Measurements from ENCODE around the gene AMIGO1. TPM values are rescaled to one million over a fixed set of nuclear protein-coding genes. Genes with fewer than 3 reads are reported as not detected.

Gene AMIGO1
- 8.4 TPM for total RNA-seq

- Histone ChIP-seq H3K27me3 (ENCODE audit: control insufficient read depth in 3 of 3, insufficient read depth in 3 of 3, low read length in 3 of 3) (no peaks in the 10 kb centered on the region), H3K36me3 (ENCODE audit: control insufficient read depth in 3 of 3, insufficient read depth in 3 of 3, low read length in 3 of 3) (peaks cover 13 to 17% (median 16%) of the 10 kb centered on the region in 3 donors), H3K4me1 (ENCODE audit: control insufficient read depth in 3 of 3, insufficient read depth in 3 of 3, low read length in 3 of 3) (peaks cover 34 to 51% (median 44%) of the 10 kb centered on the region in 3 donors), H3K27ac (ENCODE audit: low read depth, low read length) (peak within 1 kb of the TSS; percentile 45), H3K4me3 (ENCODE audit: low read length in 3 of 3) (peak within 1 kb of the TSS; percentile 83 to 90 (median 85)), H3K9ac (ENCODE audit: low read depth in 1 of 3, low read length in 3 of 3) (peak within 1 kb of the TSS; percentile 76 to 88 (median 82)), H3K9me3 (ENCODE audit: control insufficient read depth in 3 of 3, low read length in 3 of 3) (no peaks in the 10 kb centered on the region)
These were observed at the start of gene AMIGO1 for GRCh38 chr1:109509176-109510134. Gene AMIGO1 (minus strand): TSS chr1:109509727. CDS start chr1:109508912, 815 bp downstream.

- Histone ChIP-seq H3K4me1 (ENCODE audit: control insufficient read depth in 3 of 3, insufficient read depth in 3 of 3, low read length in 3 of 3) (peaks cover 5 to 11% (median 6%) of the 10 kb centered on the region in 3 donors), H3K4me3 (ENCODE audit: low read length in 3 of 3) (no peak overlapping the region), H3K9ac (ENCODE audit: low read depth in 1 of 3, low read length in 3 of 3) (no peak overlapping the region), H3K9me3 (ENCODE audit: control insufficient read depth in 3 of 3, low read length in 3 of 3) (no peaks in the 10 kb centered on the region), H3K27me3 (ENCODE audit: control insufficient read depth in 3 of 3, insufficient read depth in 3 of 3, low read length in 3 of 3) (no peaks in the 10 kb centered on the region), H3K36me3 (ENCODE audit: control insufficient read depth in 3 of 3, insufficient read depth in 3 of 3, low read length in 3 of 3) (no peaks in the 10 kb centered on the region), H3K27ac (ENCODE audit: low read depth, low read length) (no peak overlapping the region)
These were observed 48.0 kb upstream of the AMIGO1 start for GRCh38 chr1:109557520-109557919.

GRCh38 chr1:109556563-109556962 is 47.0 kb upstream of the AMIGO1 start:
- H3K9ac ChIP-seq (ENCODE audit: low read depth in 1 of 3, low read length in 3 of 3): no peak overlapping the region
- H3K27ac ChIP-seq (ENCODE audit: low read depth, low read length): no peak overlapping the region
- H3K4me3 ChIP-seq (ENCODE audit: low read length in 3 of 3): no peak overlapping the region
- H3K9me3 ChIP-seq (ENCODE audit: control insufficient read depth in 3 of 3, low read length in 3 of 3): no peaks in the 10 kb centered on the region
- no peaks in the 10 kb centered on the region for H3K36me3 ChIP-seq (ENCODE audit: control insufficient read depth in 3 of 3, insufficient read depth in 3 of 3, low read length in 3 of 3)
- H3K27me3 ChIP-seq (ENCODE audit: control insufficient read depth in 3 of 3, insufficient read depth in 3 of 3, low read length in 3 of 3): no peaks in the 10 kb centered on the region
- H3K4me1 ChIP-seq (ENCODE audit: control insufficient read depth in 3 of 3, insufficient read depth in 3 of 3, low read length in 3 of 3): peaks cover 5 to 8% (median 6%) of the 10 kb centered on the region in 3 donors

- Histone ChIP-seq H3K36me3 (ENCODE audit: control insufficient read depth in 3 of 3, insufficient read depth in 3 of 3, low read length in 3 of 3) (no peaks in the 10 kb centered on the region), H3K9ac (ENCODE audit: low read depth in 1 of 3, low read length in 3 of 3) (peak within 1 kb of the TSS; percentile 95 to 98 (median 96)), H3K27ac (ENCODE audit: low read depth, low read length) (peak within 1 kb of the TSS; percentile 97), H3K4me1 (ENCODE audit: control insufficient read depth in 3 of 3, insufficient read depth in 3 of 3, low read length in 3 of 3) (peaks cover 13 to 24% (median 22%) of the 10 kb centered on the region in 3 donors), H3K27me3 (ENCODE audit: control insufficient read depth in 3 of 3, insufficient read depth in 3 of 3, low read length in 3 of 3) (no peaks in the 10 kb centered on the region), H3K4me3 (ENCODE audit: low read length in 3 of 3) (peak within 1 kb of the TSS; percentile 96 to 98 (median 98)), H3K9me3 (ENCODE audit: control insufficient read depth in 3 of 3, low read length in 3 of 3) (no peaks in the 10 kb centered on the region)
These were observed 39.1 kb upstream of the AMIGO1 start, which contains the start of gene GNAI3 for GRCh38 chr1:109548321-109549267. Gene GNAI3 (plus strand): TSS chr1:109548615. CDS start chr1:109548721, 106 bp downstream.

- H3K9me3 ChIP-seq (ENCODE audit: control insufficient read depth in 3 of 3, low read length in 3 of 3): no peaks in the 10 kb centered on the region
- peak overlapping the region; percentile 97 for H3K27ac ChIP-seq (ENCODE audit: low read depth, low read length)
- no peaks in the 10 kb centered on the region for H3K27me3 ChIP-seq (ENCODE audit: control insufficient read depth in 3 of 3, insufficient read depth in 3 of 3, low read length in 3 of 3)
- H3K4me3 ChIP-seq (ENCODE audit: low read length in 3 of 3): peak overlapping the region; percentile 96 to 98 (median 98)
- H3K9ac ChIP-seq (ENCODE audit: low read depth in 1 of 3, low read length in 3 of 3): peak overlapping the region; percentile 95 to 98 (median 96)
- H3K4me1 ChIP-seq (ENCODE audit: control insufficient read depth in 3 of 3, insufficient read depth in 3 of 3, low read length in 3 of 3): peaks cover 13 to 24% (median 22%) of the 10 kb centered on the region in 3 donors
- H3K36me3 ChIP-seq (ENCODE audit: control insufficient read depth in 3 of 3, insufficient read depth in 3 of 3, low read length in 3 of 3): no peaks in the 10 kb centered on the region
These were observed 38.2 kb upstream of the AMIGO1 start for GRCh38 chr1:109547463-109548320.

- Histone ChIP-seq H3K4me3 (ENCODE audit: low read length in 3 of 3) (peak overlapping the region; percentile 96 to 98 (median 98)), H3K27ac (ENCODE audit: low read depth, low read length) (peak overlapping the region; percentile 97), H3K9me3 (ENCODE audit: control insufficient read depth in 3 of 3, low read length in 3 of 3) (no peaks in the 10 kb centered on the region), H3K36me3 (ENCODE audit: control insufficient read depth in 3 of 3, insufficient read depth in 3 of 3, low read length in 3 of 3) (no peaks in the 10 kb centered on the region), H3K9ac (ENCODE audit: low read depth in 1 of 3, low read length in 3 of 3) (peak overlapping the region; percentile 71 to 96 (median 95)), H3K4me1 (ENCODE audit: control insufficient read depth in 3 of 3, insufficient read depth in 3 of 3, low read length in 3 of 3) (peaks cover 18 to 28% (median 24%) of the 10 kb centered on the region in 3 donors), H3K27me3 (ENCODE audit: control insufficient read depth in 3 of 3, insufficient read depth in 3 of 3, low read length in 3 of 3) (no peaks in the 10 kb centered on the region)
These were observed 37.0 kb upstream of the AMIGO1 start for GRCh38 chr1:109546311-109547109.

- H3K9ac ChIP-seq (ENCODE audit: low read depth in 1 of 3, low read length in 3 of 3): no peak overlapping the region
- no peaks in the 10 kb centered on the region for H3K36me3 ChIP-seq (ENCODE audit: control insufficient read depth in 3 of 3, insufficient read depth in 3 of 3, low read length in 3 of 3)
- H3K9me3 ChIP-seq (ENCODE audit: control insufficient read depth in 3 of 3, low read length in 3 of 3): no peaks in the 10 kb centered on the region
- H3K4me3 ChIP-seq (ENCODE audit: low read length in 3 of 3): no peak overlapping the region
- H3K4me1 ChIP-seq (ENCODE audit: control insufficient read depth in 3 of 3, insufficient read depth in 3 of 3, low read length in 3 of 3): peaks cover 23 to 42% (median 31%) of the 10 kb centered on the region in 3 donors
- H3K27me3 ChIP-seq (ENCODE audit: control insufficient read depth in 3 of 3, insufficient read depth in 3 of 3, low read length in 3 of 3): no peaks in the 10 kb centered on the region
- no peak overlapping the region for H3K27ac ChIP-seq (ENCODE audit: low read depth, low read length)
These were observed 34.6 kb upstream of the AMIGO1 start for GRCh38 chr1:109543988-109544735.

GRCh38 chr1:109543283-109543987 is 33.9 kb upstream of the AMIGO1 start:
- Histone ChIP-seq H3K9ac (ENCODE audit: low read depth in 1 of 3, low read length in 3 of 3) (no peak overlapping the region), H3K4me1 (ENCODE audit: control insufficient read depth in 3 of 3, insufficient read depth in 3 of 3, low read length in 3 of 3) (peaks cover 23 to 46% (median 31%) of the 10 kb centered on the region in 3 donors), H3K27me3 (ENCODE audit: control insufficient read depth in 3 of 3, insufficient read depth in 3 of 3, low read length in 3 of 3) (no peaks in the 10 kb centered on the region), H3K4me3 (ENCODE audit: low read length in 3 of 3) (no peak overlapping the region), H3K9me3 (ENCODE audit: control insufficient read depth in 3 of 3, low read length in 3 of 3) (no peaks in the 10 kb centered on the region), H3K36me3 (ENCODE audit: control insufficient read depth in 3 of 3, insufficient read depth in 3 of 3, low read length in 3 of 3) (no peaks in the 10 kb centered on the region), H3K27ac (ENCODE audit: low read depth, low read length) (no peak overlapping the region)
